HFF-Myc (cell line): ENCODE data around the gene PRIMPOL.

Experiments
- DNase-seq: peaks from one replicate; pipeline ENCODE4 v3.0.0-alpha.2; 2011; ENCODE audit warnings: low read depth; ENCODE audit errors: extremely low read depth
- H3K4me3 ChIP-seq: replicated peaks from 2 replicates; pipeline ENCODE4 v1.5.1; 2011; ENCODE audit warnings: low read depth, mild to moderate bottlenecking, control low read depth, low read length
- TF ChIP-seq, protein P1 (sequence below): IDR thresholded peaks from 2 replicates; pipeline ENCODE4 v1.5.1; 2012; ENCODE audit warnings: mild to moderate bottlenecking, low read depth, low read length, control low read depth; ENCODE audit errors: missing control alignments

PRIMPOL gene

DNA sequence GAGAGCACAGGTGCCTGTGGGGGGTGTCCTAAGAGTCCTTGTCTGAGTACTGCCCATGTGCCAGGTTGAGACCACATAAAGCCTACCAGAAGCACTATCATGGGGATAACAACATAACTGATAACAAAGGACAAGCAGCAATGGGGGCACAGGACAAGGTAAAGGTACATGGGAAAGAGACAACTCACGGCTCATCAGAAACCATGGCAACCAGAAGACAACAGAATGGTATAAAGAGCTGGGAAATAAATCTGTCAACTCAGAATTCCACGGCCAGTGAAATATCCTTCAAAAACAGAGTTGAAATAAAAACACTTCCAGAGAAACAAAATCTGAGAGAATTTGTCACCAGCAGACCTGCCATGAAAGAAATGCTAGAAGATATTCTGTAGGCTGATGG, 64.3 kb downstream of the PRIMPOL start:
- TF ChIP-seq, protein P1, sequence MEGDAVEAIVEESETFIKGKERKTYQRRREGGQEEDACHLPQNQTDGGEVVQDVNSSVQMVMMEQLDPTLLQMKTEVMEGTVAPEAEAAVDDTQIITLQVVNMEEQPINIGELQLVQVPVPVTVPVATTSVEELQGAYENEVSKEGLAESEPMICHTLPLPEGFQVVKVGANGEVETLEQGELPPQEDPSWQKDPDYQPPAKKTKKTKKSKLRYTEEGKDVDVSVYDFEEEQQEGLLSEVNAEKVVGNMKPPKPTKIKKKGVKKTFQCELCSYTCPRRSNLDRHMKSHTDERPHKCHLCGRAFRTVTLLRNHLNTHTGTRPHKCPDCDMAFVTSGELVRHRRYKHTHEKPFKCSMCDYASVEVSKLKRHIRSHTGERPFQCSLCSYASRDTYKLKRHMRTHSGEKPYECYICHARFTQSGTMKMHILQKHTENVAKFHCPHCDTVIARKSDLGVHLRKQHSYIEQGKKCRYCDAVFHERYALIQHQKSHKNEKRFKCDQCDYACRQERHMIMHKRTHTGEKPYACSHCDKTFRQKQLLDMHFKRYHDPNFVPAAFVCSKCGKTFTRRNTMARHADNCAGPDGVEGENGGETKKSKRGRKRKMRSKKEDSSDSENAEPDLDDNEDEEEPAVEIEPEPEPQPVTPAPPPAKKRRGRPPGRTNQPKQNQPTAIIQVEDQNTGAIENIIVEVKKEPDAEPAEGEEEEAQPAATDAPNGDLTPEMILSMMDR = no peak
- DNase-seq = no peak
- no peak overlapping the region for H3K4me3 ChIP-seq

DNA sequence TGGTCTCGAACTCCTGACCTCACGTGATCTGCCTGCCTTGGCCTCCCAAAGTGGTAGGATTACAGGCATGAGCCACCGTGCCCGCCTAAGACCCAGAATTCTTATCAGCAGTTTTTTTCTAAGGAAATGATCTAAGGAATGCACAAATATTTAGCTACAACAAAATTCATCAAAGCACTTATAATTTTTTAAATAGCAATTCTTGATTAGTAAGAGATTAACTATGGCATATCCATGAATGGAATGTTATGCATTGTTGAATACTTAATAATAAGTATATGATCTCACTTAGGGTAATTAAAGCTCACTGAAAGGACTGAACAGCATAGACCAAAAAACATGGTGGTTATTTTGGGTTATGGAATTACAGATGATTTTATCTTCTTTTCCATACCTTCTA, 66.0 kb downstream of the PRIMPOL start:
- no peak for DNase-seq
- TF ChIP-seq, protein P1 = no peak
- H3K4me3 ChIP-seq = no peak overlapping the region

DNA sequence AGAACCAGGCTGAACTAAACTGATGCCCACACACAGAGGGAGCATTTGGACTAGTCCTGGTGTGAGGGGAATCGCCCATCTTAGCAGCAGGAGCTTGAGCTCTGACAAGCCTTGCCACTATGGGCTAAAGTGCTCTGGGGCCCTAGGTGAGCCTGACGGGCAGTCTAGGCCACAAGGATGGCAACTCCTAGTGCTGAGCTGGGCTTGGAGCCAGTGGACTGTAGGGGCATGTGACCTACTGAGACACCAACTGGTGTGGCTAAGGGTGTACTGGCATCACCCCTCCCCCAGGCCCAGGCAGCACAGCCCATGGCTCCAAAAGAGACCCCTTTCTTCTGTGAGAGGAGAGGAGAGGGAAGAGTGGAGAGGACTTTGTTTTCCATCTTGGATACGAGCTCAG, 69.9 kb downstream of the PRIMPOL start:
- DNase-seq = no peak
- TF ChIP-seq, protein P1 = no peak
- H3K4me3 ChIP-seq = no peak overlapping the region

DNA sequence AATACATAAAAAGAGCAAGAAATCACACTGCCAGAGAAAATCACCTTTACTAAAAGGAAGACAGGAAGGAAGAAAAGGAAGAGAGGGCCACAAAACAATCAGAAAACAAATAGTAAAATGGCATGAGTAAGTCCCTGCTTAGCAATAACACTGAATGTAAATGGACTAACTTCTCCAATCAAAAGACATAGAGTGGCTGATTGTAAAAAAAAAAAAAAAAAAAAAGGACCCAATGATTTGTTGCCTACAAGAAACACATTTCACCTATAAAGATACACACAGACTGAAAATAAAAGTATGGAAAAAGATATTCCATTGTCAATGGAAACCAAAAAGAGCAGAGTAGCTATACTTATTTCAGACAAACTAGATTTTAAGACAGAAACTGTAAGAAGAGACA, 71.7 kb downstream of the PRIMPOL start:
- DNase-seq = no peak
- no peak overlapping the region for H3K4me3 ChIP-seq
- TF ChIP-seq, protein P1 = no peak

DNA sequence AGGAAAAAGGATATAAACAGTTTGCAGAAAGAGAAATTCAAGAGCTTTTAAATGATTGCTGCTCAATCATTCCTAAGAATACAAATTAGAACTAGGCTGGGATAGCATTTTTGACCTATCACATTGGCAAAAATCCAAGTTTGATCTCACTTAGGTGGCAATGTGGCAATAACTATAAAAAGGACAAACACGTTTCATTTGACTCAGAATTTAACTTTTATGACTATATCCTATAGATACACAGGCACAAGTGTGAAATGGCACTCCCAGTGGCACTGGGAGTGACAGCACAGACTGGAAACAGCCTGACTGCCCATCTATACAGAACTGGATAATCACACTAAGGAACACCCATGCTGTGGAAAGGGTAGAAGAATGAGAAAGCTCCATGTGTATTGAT, 73.3 kb downstream of the PRIMPOL start:
- DNase-seq = no peak
- no peak overlapping the region for H3K4me3 ChIP-seq
- TF ChIP-seq, protein P1 = no peak

DNA sequence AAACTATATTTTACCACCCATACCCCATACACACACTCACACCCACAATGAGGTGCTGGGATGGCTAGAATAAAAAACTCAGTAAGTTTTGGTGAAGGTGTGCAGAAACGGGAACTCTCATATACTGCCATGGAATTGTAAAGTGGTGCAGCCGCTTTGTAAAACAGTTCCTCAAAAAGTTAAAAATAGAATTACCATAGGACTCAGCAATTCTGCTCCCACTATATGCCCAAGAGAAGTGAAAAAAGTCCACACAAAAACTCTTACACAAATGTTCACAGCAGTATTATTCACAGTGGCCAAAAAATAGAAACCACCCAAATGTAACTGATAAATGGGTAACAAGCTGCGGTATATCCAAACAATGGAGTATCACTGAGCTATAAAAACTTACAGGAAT, 77.9 kb downstream of the PRIMPOL start:
- DNase-seq = no peak
- TF ChIP-seq, protein P1 = no peak
- H3K4me3 ChIP-seq = no peak overlapping the region

DNA sequence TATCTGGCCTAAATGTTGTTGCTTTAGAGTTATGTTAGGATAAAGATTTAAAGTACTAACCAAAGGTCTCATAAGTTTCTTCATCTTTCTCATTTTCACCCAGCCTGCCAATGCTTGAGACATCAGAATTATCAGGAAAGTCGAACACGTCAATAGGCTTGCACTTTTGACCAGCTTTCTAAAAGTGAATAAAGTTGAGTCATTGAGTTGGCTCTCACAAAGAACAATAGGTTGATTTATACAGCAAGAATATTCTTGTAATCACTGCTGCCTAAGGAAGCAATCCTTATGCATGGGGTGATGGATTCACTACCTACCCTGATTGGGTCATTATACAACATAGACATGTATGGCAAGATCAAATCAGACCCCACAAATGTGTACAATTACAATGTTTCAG, 79.3 kb downstream of the PRIMPOL start:
- H3K4me3 ChIP-seq = no peak overlapping the region
- TF ChIP-seq, protein P1 = no peak
- no peak for DNase-seq
